Psoas muscle (tissue), 8 donors: ENCODE data around the gene ITGAV. TPM values are rescaled to one million over a fixed set of nuclear protein-coding genes. Genes with fewer than 3 reads are reported as not detected.

Source experiments
- ATAC-seq, 4 donors: fragments of 200-7000 bp; cut with Tn5 transposase; one replicate each; pipeline ENCODE4 v1.9.1; 2020; ENCODE audit warnings: moderate library complexity in 3 of 4, mild to moderate bottlenecking in 2 of 4
- DNase-seq, 2 donors: peaks; one replicate each; pipeline ENCODE4 v3.0.0-alpha.2; 2020
- H3K27ac ChIP-seq: fragments of 200-600 bp; one replicate; pipeline ENCODE4 v1.8.0; 2022
- H3K27me3 ChIP-seq, 3 donors: fragments of 200-600 bp in 1 of 3; one replicate each; pipeline versions ENCODE4 v1.6.1 to v1.8.0; 2013 to 2022; ENCODE audit warnings: low read length in 2 of 3, mild to moderate bottlenecking in 2 of 3, moderate library complexity in 1 of 3; ENCODE audit not compliant: insufficient read depth in 3 of 3
- H3K36me3 ChIP-seq, 2 donors: fragments of 200-600 bp in 1 of 2; one replicate each; pipeline versions ENCODE4 v1.6.1 to v1.8.0; 2013 to 2022; ENCODE audit warnings: low read depth in 1 of 2, mild to moderate bottlenecking in 1 of 2, moderate library complexity in 1 of 2; ENCODE audit not compliant: insufficient read depth in 1 of 2
- H3K4me1 ChIP-seq: fragments of 200-600 bp; one replicate; pipeline ENCODE4 v1.8.0; 2022
- H3K4me3 ChIP-seq: fragments of 200-600 bp; one replicate; pipeline ENCODE4 v1.8.0; 2022; ENCODE audit warnings: mild to moderate bottlenecking
- H3K9me3 ChIP-seq: fragments of 200-600 bp; one replicate; pipeline ENCODE4 v1.8.0; 2022
- CTCF ChIP-seq: fragments of 200-600 bp; IDR thresholded peaks from one replicate; pipeline ENCODE4 v1.8.0; 2022; ENCODE audit warnings: antibody characterized with exemption
- WGBS, 3 donors: extraction: QIAGEN DNeasy Blood & Tissue Kit; methylation state at CpG; one replicate each; pipeline versions ENCODE4 v1.1.6 to v1.1.7; 2013; 5-methylcytosine and 5-hydroxymethylcytosine counted together
- intact Hi-C, 2 donors: fragments of 100-400 bp; cut with DNase I; formaldehyde crosslinking; loops; one replicate each; pipeline versions ENCODE4 v1.11.0 to v1.14.2; 2022
- polyA plus RNA-seq, 3 donors: library from polyadenylated mRNA; stranded (reverse); fragments of 200-250 nt; gene quantifications; one replicate each; pipeline ENCODE4 v1.2.3, GENCODE V29; 2013
- total RNA-seq, 4 donors: library from RNA; stranded (reverse); fragmentation: NEBNext Ultra II Directional in 2 of 4; extraction: Animal tissue kit (Norgen Biotek cat#: 25700) in 2 of 4; gene quantifications; one replicate each; pipeline versions ENCODE4 v1.2.1 to v1.2.4, GENCODE V29; 2021 to 2023
- donor health status: healthy with polysubstance abuse.
- donor health status: DM: no; HTN: no; CAD: no; lungs with moderate emphysema.
- donor health status: Bipolar disorder and iron deficiency.
- donor health status: healthy.
- donor health status: DM: yes; HTN: yes; CAD: no.
- donor health status: DM: no; HTN: no; CAD: no.
- donor health status: DM: no; HTN: no; CAD: no.
- donor health status: DM: yes; HTN: yes; CAD: no.

ITGAV gene
- total and polyA plus RNA-seq, 7 donors = 4.6 to 67.4 (median 28.2) TPM

- Histone ChIP-seq H3K27ac (no peak overlapping the region), H3K4me3 (no peak overlapping the region), H3K4me1 (peaks cover 33% of the 10 kb centered on the region), H3K36me3 (no peaks in the 10 kb centered on the region), H3K27me3 (no peaks in the 10 kb centered on the region), H3K9me3 (no peaks in the 10 kb centered on the region)
- 84 to 91% (median 87%) methylated on average over 2 of the region's 2 CpGs for WGBS, 3 donors
- DNase-seq = no peak
- no peak for ATAC-seq
- no peak for TF ChIP-seq CTCF
- intact Hi-C loops = no loop called here
Observed at GRCh38 chr2:186614373-186614772, 24.5 kb downstream of the ITGAV start.

GRCh38 chr2:186617148-186617547 is 27.3 kb downstream of the ITGAV start:
- WGBS, 3 donors = 12 to 33% (median 17%) methylated on average over 4 of the region's 4 CpGs
- DNase-seq (no peak), ATAC-seq (peak in 1 of 4 donors; percentile 48)
- H3K9me3 ChIP-seq = no peaks in the 10 kb centered on the region
- peaks cover 21% of the 10 kb centered on the region for H3K4me1 ChIP-seq
- peaks cover 0 to 4% of the 10 kb centered on the region in 2 donors for H3K36me3 ChIP-seq
- intact Hi-C loops = no loop called here
- no peaks in the 10 kb centered on the region for H3K27me3 ChIP-seq
- peak overlapping the region; percentile 40 for H3K27ac ChIP-seq
- TF ChIP-seq CTCF = no peak
- no peak overlapping the region for H3K4me3 ChIP-seq

- Histone ChIP-seq H3K4me3 (no peak overlapping the region), H3K27ac (no peak overlapping the region), H3K27me3 (no peaks in the 10 kb centered on the region), H3K4me1 (peaks cover 15% of the 10 kb centered on the region), H3K36me3 (peaks cover 0 to 10% of the 10 kb centered on the region in 2 donors), H3K9me3 (no peaks in the 10 kb centered on the region)
- intact Hi-C loops = no loop called here
- no peak for DNase-seq
- peak in 3 of 4 donors; percentile 52 to 66 (median 52) for ATAC-seq
- no peak for TF ChIP-seq CTCF
- 25 to 57% (median 30%) methylated on average over 1 of the region's 1 CpG for WGBS, 3 donors
Observed at GRCh38 chr2:186617771-186618170, 27.9 kb downstream of the ITGAV start.

- Histone ChIP-seq H3K4me3 (no peak overlapping the region), H3K27ac (no peak overlapping the region), H3K9me3 (no peaks in the 10 kb centered on the region), H3K27me3 (no peaks in the 10 kb centered on the region), H3K36me3 (peaks cover under 1 to 19% of the 10 kb centered on the region in 2 donors), H3K4me1 (peaks cover 15% of the 10 kb centered on the region)
- DNase-seq (no peak), ATAC-seq (no peak)
- 45 to 83% (median 62%) methylated on average over 1 of the region's 1 CpG for WGBS, 3 donors
- intact Hi-C loops = no loop called here
- TF ChIP-seq CTCF = no peak
Observed at GRCh38 chr2:186618696-186619095, 28.8 kb downstream of the ITGAV start.

GRCh38 chr2:186623084-186623483 is 33.2 kb downstream of the ITGAV start:
- intact Hi-C loops = no loop called here
- no peak for ATAC-seq
- H3K9me3 ChIP-seq = no peaks in the 10 kb centered on the region
- H3K27ac ChIP-seq = no peak overlapping the region
- peaks cover 2 to 42% of the 10 kb centered on the region in 2 donors for H3K36me3 ChIP-seq
- no peak overlapping the region for H3K4me3 ChIP-seq
- H3K4me1 ChIP-seq = peaks cover under 1% of the 10 kb centered on the region
- whole genome bisulfite sequencing, 3 donors = 86 to 93% (median 92%) methylated on average over 2 of the region's 2 CpGs
- no peaks in the 10 kb centered on the region for H3K27me3 ChIP-seq
- no peak for TF ChIP-seq CTCF
- no peak for DNase-seq
